Natural killer cell (primary cell): ENCODE data around the gene SCAND1. TPM values are rescaled to one million over a fixed set of nuclear protein-coding genes. Genes with fewer than 3 reads are reported as not detected.

ENCODE experiments used
- ATAC-seq, 3 donors: fragments of 150-1000 bp in 2 of 3; fragments of 200-7000 bp in 1 of 3; cut with Tn5 transposase; 1 replicate in 1 of 3; 2 replicates in 2 of 3; pipeline ENCODE4 v1.10.0; 2021; ENCODE audit warnings: mild to moderate bottlenecking in 2 of 3, moderate library complexity in 2 of 3
- DNase-seq, 2 donors: peaks; one replicate each; pipeline versions ENCODE4 v3.0.0 to v3.0.0-alpha.2; 2013 to 2021; ENCODE audit warnings: mixed read lengths in 1 of 2
- H3K27ac ChIP-seq: one replicate; pipeline ENCODE4 v1.5.1; 2013; ENCODE audit warnings: mild to moderate bottlenecking, low read length
- H3K27me3 ChIP-seq: one replicate; pipeline ENCODE4 v1.6.1; 2013; ENCODE audit warnings: low read length; ENCODE audit not compliant: control insufficient read depth, insufficient read depth
- H3K36me3 ChIP-seq: one replicate; pipeline ENCODE4 v1.6.1; 2013; ENCODE audit warnings: low read length; ENCODE audit not compliant: control insufficient read depth, insufficient read depth
- H3K4me1 ChIP-seq: one replicate; pipeline ENCODE4 v1.6.1; 2013; ENCODE audit warnings: low read length; ENCODE audit not compliant: control insufficient read depth, insufficient read depth
- H3K4me3 ChIP-seq: one replicate; pipeline ENCODE4 v1.5.1; 2013; ENCODE audit warnings: low read length
- H3K9me3 ChIP-seq: one replicate; pipeline ENCODE4 v1.6.1; 2013; ENCODE audit warnings: low read length; ENCODE audit not compliant: control insufficient read depth, insufficient read depth
- H3K27ac Mint-ChIP-seq, 2 donors: one replicate each; pipeline ENCODE4 v1.8.0; 2022; ENCODE audit warnings: mild to moderate bottlenecking in 2 of 2, mixed read lengths in 2 of 2, moderate library complexity in 1 of 2
- H3K27me3 Mint-ChIP-seq, 2 donors: one replicate each; pipeline ENCODE4 v1.8.0; 2022; ENCODE audit warnings: low read depth in 2 of 2, mixed read lengths in 2 of 2
- H3K36me3 Mint-ChIP-seq: one replicate; pipeline ENCODE4 v1.8.0; 2022; ENCODE audit warnings: mixed read lengths
- H3K4me1 Mint-ChIP-seq, 2 donors: one replicate each; pipeline ENCODE4 v1.8.0; 2022; ENCODE audit warnings: mixed read lengths in 2 of 2
- H3K4me3 Mint-ChIP-seq: one replicate; pipeline ENCODE4 v1.8.0; 2022; ENCODE audit warnings: mild to moderate bottlenecking, moderate library complexity, mixed read lengths
- H3K9me3 Mint-ChIP-seq, 2 donors: one replicate each; pipeline ENCODE4 v1.8.0; 2022; ENCODE audit warnings: mixed read lengths in 2 of 2
- CTCF ChIP-seq: fragments of 200-600 bp; IDR thresholded peaks from one replicate; pipeline ENCODE4 v1.8.0; 2022; ENCODE audit warnings: antibody characterized with exemption
- whole genome bisulfite sequencing: methylation state at CpG from one replicate; pipeline ENCODE4 v1.1.7; 2013; ENCODE audit warnings: missing lambda C conversion rate; ENCODE audit not compliant: insufficient coverage; 5-methylcytosine and 5-hydroxymethylcytosine counted together
- intact Hi-C: fragments of 100-400 bp; cut with micrococcal nuclease; formaldehyde crosslinking; loops from one replicate; pipeline ENCODE4 v1.14.2; 2022
- total RNA-seq, 4 donors: library from RNA; stranded (reverse); fragments of 120-200 nt in 1 of 4; gene quantifications; one replicate each; pipeline versions ENCODE4 v1.2.3 to v1.2.4, GENCODE V29; 2013 to 2022

Gene SCAND1
- total RNA-seq, 3 donors from 2014 or later (not counting 1 experiment from before 2014, with no cell fraction given): 51.4 to 70.3 (median 63.9) TPM

- H3K9me3 ChIP-seq: no peaks in the 10 kb centered on the region
- 100% methylated on average over 2 of the region's 3 CpGs for WGBS
- H3K4me1 ChIP-seq: no peaks in the 10 kb centered on the region
- H3K27ac ChIP-seq: no peak overlapping the region
- no peak for TF ChIP-seq CTCF
- ATAC-seq (no peak), DNase-seq (no peak)
- Mint-ChIP-seq H3K4me1 (peaks cover 19 to 25% of the 10 kb centered on the region in 2 donors), H3K36me3 (no peaks in the 10 kb centered on the region), H3K9me3 (no peaks in the 10 kb centered on the region), H3K4me3 (no peak overlapping the region), H3K27ac (peak overlapping the region in 1 of 2 donors; percentile 16), H3K27me3 (no peaks in the 10 kb centered on the region)
- intact Hi-C loops: no loop called here
- no peaks in the 10 kb centered on the region for H3K27me3 ChIP-seq
- no peak overlapping the region for H3K4me3 ChIP-seq
- peaks cover 30% of the 10 kb centered on the region for H3K36me3 ChIP-seq
Measured at GRCh38 chr20:35910254-35910653, 44.0 kb downstream of the SCAND1 start.

- Mint-ChIP-seq H3K4me3 (no peak overlapping the region), H3K36me3 (no peaks in the 10 kb centered on the region), H3K27me3 (no peaks in the 10 kb centered on the region), H3K4me1 (peaks cover 19 to 25% of the 10 kb centered on the region in 2 donors), H3K9me3 (no peaks in the 10 kb centered on the region), H3K27ac (peak overlapping the region; percentile 16 to 19)
- H3K4me3 ChIP-seq: no peak overlapping the region
- no peak overlapping the region for H3K27ac ChIP-seq
- WGBS: 100% methylated on average over 1 of the region's 1 CpG
- H3K27me3 ChIP-seq: no peaks in the 10 kb centered on the region
- no peak for TF ChIP-seq CTCF
- no peak for DNase-seq
- ATAC-seq: no peak
- intact Hi-C loops: no loop called here
- H3K4me1 ChIP-seq: no peaks in the 10 kb centered on the region
- peaks cover 32% of the 10 kb centered on the region for H3K36me3 ChIP-seq
- H3K9me3 ChIP-seq: no peaks in the 10 kb centered on the region
Measured at GRCh38 chr20:35909796-35910195, 44.5 kb downstream of the SCAND1 start.

- no peak for ATAC-seq
- Mint-ChIP-seq H3K27me3 (no peaks in the 10 kb centered on the region), H3K27ac (peak overlapping the region in 1 of 2 donors; percentile 16)
Measured at GRCh38 chr20:35909176-35909575, 45.1 kb downstream of the SCAND1 start.

More at GRCh38 chr20:35909176-35909575, 45.1 kb downstream of the SCAND1 start:
- no peak for DNase-seq
- Mint-ChIP-seq H3K36me3 (no peaks in the 10 kb centered on the region), H3K4me1 (peaks cover 19 to 25% of the 10 kb centered on the region in 2 donors), H3K4me3 (no peak overlapping the region), H3K9me3 (no peaks in the 10 kb centered on the region)
- 71% methylated on average over 1 of the region's 1 CpG for WGBS
- Histone ChIP-seq H3K4me3 (no peak overlapping the region), H3K36me3 (peaks cover 31% of the 10 kb centered on the region), H3K27me3 (no peaks in the 10 kb centered on the region), H3K9me3 (no peaks in the 10 kb centered on the region), H3K4me1 (no peaks in the 10 kb centered on the region), H3K27ac (no peak overlapping the region)
- TF ChIP-seq CTCF: no peak
- intact Hi-C loops: no loop called here
